ENCODE results near the gene RAB3D. TPM values are rescaled to one million over a fixed set of nuclear protein-coding genes. Genes with fewer than 3 reads are reported as not detected.
"Not testable (repeated sequence)": the region's sequence is repeated elsewhere in the genome, so short reads cannot be mapped to it uniquely, and the experiment has no call there.

Gene RAB3D
- total and polyA plus RNA-seq, 2 donors = 5.1 to 7.8 TPM

GRCh38 chr19:11321191-11322126 lies 18.0 kb downstream of the RAB3D start:
- 76% methylated on average over 14 of the region's 14 CpGs for WGBS
- no peaks in the 10 kb centered on the region for H3K9me3 ChIP-seq (ENCODE audit: control insufficient read depth in 2 of 2, insufficient read depth in 1 of 2, low read length in 1 of 2)
- peaks cover 4 to 5% of the 10 kb centered on the region in 2 donors for H3K36me3 ChIP-seq (ENCODE audit: control insufficient read depth in 2 of 2, insufficient read depth in 2 of 2, low read length in 1 of 2)
- DNase-seq (ENCODE audit: low read depth in 6 of 9, low spot score in 9 of 9) = no peak
- H3K4me3 ChIP-seq (ENCODE audit: low read length in 2 of 2) = no peak overlapping the region
- H3K4me1 ChIP-seq (ENCODE audit: control insufficient read depth in 2 of 2, insufficient read depth in 2 of 2, low read length in 2 of 2) = peaks cover 16 to 52% of the 10 kb centered on the region in 2 donors
- H3K27me3 ChIP-seq (ENCODE audit: control insufficient read depth in 2 of 2, insufficient read depth in 1 of 2, low read length in 1 of 2) = no peaks in the 10 kb centered on the region
- H3K27ac ChIP-seq (ENCODE audit: low read depth in 1 of 2, low read length in 1 of 2) = peak overlapping the region in 1 of 2 donors; percentile 98

DNA sequence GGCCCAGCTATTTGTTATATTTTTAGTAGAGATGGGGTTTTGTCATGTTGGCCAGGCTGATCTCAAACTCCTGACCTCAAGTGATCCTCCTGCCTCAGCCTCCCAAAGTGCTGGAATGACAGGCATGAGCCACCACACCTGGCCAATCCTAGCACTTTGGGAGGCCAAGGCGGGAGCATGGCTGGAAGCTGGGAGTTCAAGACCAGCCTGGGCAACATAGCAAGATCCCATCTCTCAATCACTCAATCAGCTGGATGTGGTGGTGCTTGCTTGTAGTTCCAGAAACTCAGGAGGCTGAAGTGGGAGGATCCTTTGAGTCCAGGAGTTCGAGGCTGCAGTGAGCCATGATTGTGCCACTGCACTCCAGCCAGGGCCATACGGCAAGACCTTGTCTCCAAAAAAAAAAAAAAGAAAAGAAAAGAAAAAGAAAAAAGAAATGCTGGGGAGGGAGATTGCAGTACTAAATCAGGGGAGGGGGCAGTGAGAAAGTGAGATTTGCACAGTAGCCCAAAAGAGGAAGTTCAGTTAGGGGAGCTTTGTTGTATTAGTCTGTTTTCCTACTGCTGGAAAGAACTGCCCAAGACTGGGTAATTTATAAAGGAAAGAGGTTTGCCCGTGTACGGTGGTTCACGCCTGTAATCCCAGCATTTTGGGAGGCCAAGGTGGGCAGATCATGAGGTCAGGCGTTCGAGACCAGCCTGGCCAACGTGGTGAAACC lies 19.0 kb downstream of the RAB3D start:
- H3K9me3 ChIP-seq (ENCODE audit: control insufficient read depth in 2 of 2, insufficient read depth in 1 of 2, low read length in 1 of 2); H3K36me3 ChIP-seq (ENCODE audit: control insufficient read depth in 2 of 2, insufficient read depth in 2 of 2, low read length in 1 of 2); DNase-seq (ENCODE audit: low read depth in 6 of 9, low spot score in 9 of 9); H3K27ac ChIP-seq (ENCODE audit: low read depth in 1 of 2, low read length in 1 of 2); H3K27me3 ChIP-seq (ENCODE audit: control insufficient read depth in 2 of 2, insufficient read depth in 1 of 2, low read length in 1 of 2); H3K4me3 ChIP-seq (ENCODE audit: low read length in 2 of 2): not testable (repeated sequence)
- peaks cover 16 to 47% of the 10 kb centered on the region in 2 donors for H3K4me1 ChIP-seq (ENCODE audit: control insufficient read depth in 2 of 2, insufficient read depth in 2 of 2, low read length in 2 of 2)
- WGBS = 39% methylated on average over 9 of the region's 9 CpGs

DNA sequence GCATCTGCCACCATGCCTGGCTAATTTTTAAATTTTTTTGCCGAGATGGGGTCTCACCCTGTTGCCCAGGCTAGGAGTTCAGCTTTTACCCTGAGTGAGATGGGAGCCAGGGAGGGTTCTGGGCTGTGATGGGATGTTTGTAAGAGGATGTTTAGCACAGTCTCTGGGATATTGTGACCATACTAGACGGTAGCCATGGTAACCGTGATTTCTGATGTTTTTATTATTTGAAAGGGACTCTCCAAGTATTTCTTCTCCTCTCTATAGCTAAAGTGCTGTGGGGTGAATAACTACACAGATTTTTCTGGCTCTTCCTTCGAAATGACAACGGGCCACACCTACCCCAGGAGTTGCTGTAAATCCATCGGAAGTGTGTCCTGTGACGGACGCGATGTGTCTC lies 33.1 kb downstream of the RAB3D start:
- Histone ChIP-seq H3K27me3 (ENCODE audit: control insufficient read depth in 2 of 2, insufficient read depth in 1 of 2, low read length in 1 of 2) (no peaks in the 10 kb centered on the region), H3K36me3 (ENCODE audit: control insufficient read depth in 2 of 2, insufficient read depth in 2 of 2, low read length in 1 of 2) (no peaks in the 10 kb centered on the region), H3K9me3 (ENCODE audit: control insufficient read depth in 2 of 2, insufficient read depth in 1 of 2, low read length in 1 of 2) (no peaks in the 10 kb centered on the region), H3K27ac (ENCODE audit: low read depth in 1 of 2, low read length in 1 of 2) (no peak overlapping the region), H3K4me3 (ENCODE audit: low read length in 2 of 2) (no peak overlapping the region), H3K4me1 (ENCODE audit: control insufficient read depth in 2 of 2, insufficient read depth in 2 of 2, low read length in 2 of 2) (no peaks in the 10 kb centered on the region)
- no peak for DNase-seq (ENCODE audit: low read depth in 6 of 9, low spot score in 9 of 9)
- 93% methylated on average over 9 of the region's 9 CpGs for WGBS

- H3K27me3 ChIP-seq (ENCODE audit: control insufficient read depth in 2 of 2, insufficient read depth in 1 of 2, low read length in 1 of 2) = no peaks in the 10 kb centered on the region
- H3K27ac ChIP-seq (ENCODE audit: low read depth in 1 of 2, low read length in 1 of 2) = no peak overlapping the region
- 97% methylated on average over 5 of the region's 5 CpGs for WGBS
- H3K4me1 ChIP-seq (ENCODE audit: control insufficient read depth in 2 of 2, insufficient read depth in 2 of 2, low read length in 2 of 2) = no peaks in the 10 kb centered on the region
- no peak overlapping the region for H3K4me3 ChIP-seq (ENCODE audit: low read length in 2 of 2)
- no peaks in the 10 kb centered on the region for H3K36me3 ChIP-seq (ENCODE audit: control insufficient read depth in 2 of 2, insufficient read depth in 2 of 2, low read length in 1 of 2)
- no peak for DNase-seq (ENCODE audit: low read depth in 6 of 9, low spot score in 9 of 9)
- no peaks in the 10 kb centered on the region for H3K9me3 ChIP-seq (ENCODE audit: control insufficient read depth in 2 of 2, insufficient read depth in 1 of 2, low read length in 1 of 2)
These were observed 34.5 kb downstream of the RAB3D start for GRCh38 chr19:11304936-11305335.

- no peak for DNase-seq (ENCODE audit: low read depth in 6 of 9, low spot score in 9 of 9)
- no peak overlapping the region for H3K4me3 ChIP-seq (ENCODE audit: low read length in 2 of 2)
- no peaks in the 10 kb centered on the region for H3K4me1 ChIP-seq (ENCODE audit: control insufficient read depth in 2 of 2, insufficient read depth in 2 of 2, low read length in 2 of 2)
- no peak overlapping the region for H3K27ac ChIP-seq (ENCODE audit: low read depth in 1 of 2, low read length in 1 of 2)
- no peaks in the 10 kb centered on the region for H3K9me3 ChIP-seq (ENCODE audit: control insufficient read depth in 2 of 2, insufficient read depth in 1 of 2, low read length in 1 of 2)
- peaks cover 0 to under 1% of the 10 kb centered on the region in 2 donors for H3K27me3 ChIP-seq (ENCODE audit: control insufficient read depth in 2 of 2, insufficient read depth in 1 of 2, low read length in 1 of 2)
- 96% methylated on average over 11 of the region's 11 CpGs for WGBS
- H3K36me3 ChIP-seq (ENCODE audit: control insufficient read depth in 2 of 2, insufficient read depth in 2 of 2, low read length in 1 of 2) = no peaks in the 10 kb centered on the region
These were observed 38.7 kb downstream of the RAB3D start for GRCh38 chr19:11300811-11301120.

GRCh38 chr19:11299946-11300810 lies 39.3 kb downstream of the RAB3D start:
- Histone ChIP-seq H3K27ac (ENCODE audit: low read depth in 1 of 2, low read length in 1 of 2) (no peak overlapping the region), H3K9me3 (ENCODE audit: control insufficient read depth in 2 of 2, insufficient read depth in 1 of 2, low read length in 1 of 2) (no peaks in the 10 kb centered on the region), H3K4me3 (ENCODE audit: low read length in 2 of 2) (no peak overlapping the region), H3K36me3 (ENCODE audit: control insufficient read depth in 2 of 2, insufficient read depth in 2 of 2, low read length in 1 of 2) (no peaks in the 10 kb centered on the region), H3K4me1 (ENCODE audit: control insufficient read depth in 2 of 2, insufficient read depth in 2 of 2, low read length in 2 of 2) (no peaks in the 10 kb centered on the region), H3K27me3 (ENCODE audit: control insufficient read depth in 2 of 2, insufficient read depth in 1 of 2, low read length in 1 of 2) (peaks cover 0 to 3% of the 10 kb centered on the region in 2 donors)
- WGBS = 84% methylated on average over 8 of the region's 8 CpGs
- no peak for DNase-seq (ENCODE audit: low read depth in 6 of 9, low spot score in 9 of 9)

- Histone ChIP-seq H3K9me3 (ENCODE audit: control insufficient read depth in 2 of 2, insufficient read depth in 1 of 2, low read length in 1 of 2) (no peaks in the 10 kb centered on the region), H3K27me3 (ENCODE audit: control insufficient read depth in 2 of 2, insufficient read depth in 1 of 2, low read length in 1 of 2) (peaks cover 0 to 16% of the 10 kb centered on the region in 2 donors), H3K4me1 (ENCODE audit: control insufficient read depth in 2 of 2, insufficient read depth in 2 of 2, low read length in 2 of 2) (peaks cover 4 to 9% of the 10 kb centered on the region in 2 donors), H3K36me3 (ENCODE audit: control insufficient read depth in 2 of 2, insufficient read depth in 2 of 2, low read length in 1 of 2) (no peaks in the 10 kb centered on the region), H3K4me3 (ENCODE audit: low read length in 2 of 2) (no peak overlapping the region), H3K27ac (ENCODE audit: low read depth in 1 of 2, low read length in 1 of 2) (no peak overlapping the region)
- DNase-seq (ENCODE audit: low read depth in 6 of 9, low spot score in 9 of 9) = no peak
- 92% methylated on average over 7 of the region's 7 CpGs for WGBS
These were observed 43.2 kb downstream of the RAB3D start for GRCh38 chr19:11296264-11296663.

DNA sequence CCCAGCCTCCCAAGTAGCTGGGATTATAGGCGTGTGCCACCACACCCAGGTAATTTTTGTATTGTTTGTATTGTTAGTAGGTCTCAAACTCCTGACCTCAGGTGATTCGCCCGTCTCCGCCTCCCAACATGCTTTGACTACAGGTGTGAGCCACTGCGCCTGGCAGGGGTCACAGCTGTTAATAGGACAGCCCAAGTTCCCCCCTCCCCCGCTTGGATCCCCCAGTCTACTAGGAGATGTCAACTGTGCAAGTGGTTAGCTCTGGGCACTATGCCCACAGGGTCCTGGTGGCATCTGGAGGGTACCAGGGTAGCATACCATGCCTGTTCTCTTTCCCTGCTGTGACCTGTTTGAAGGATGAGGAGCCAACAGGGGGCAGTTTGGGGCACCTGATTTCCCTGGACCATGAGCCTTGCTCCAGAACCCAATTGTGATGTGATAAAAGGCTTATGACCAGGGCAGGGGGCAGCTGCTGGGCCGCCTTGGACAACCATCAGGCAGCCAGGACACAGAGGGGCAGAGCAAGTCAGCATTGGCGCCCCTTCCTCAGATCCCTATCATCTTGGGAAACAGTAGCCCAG lies 43.7 kb downstream of the RAB3D start, which contains the start of gene TSPAN16:
Gene TSPAN16, plus strand, starts transcription at position 496 of the 581 bp plus-strand sequence. CDS start 138 bp downstream, outside the sequence.
- DNase-seq (ENCODE audit: low read depth in 6 of 9, low spot score in 9 of 9) = no peak
- Histone ChIP-seq H3K4me1 (ENCODE audit: control insufficient read depth in 2 of 2, insufficient read depth in 2 of 2, low read length in 2 of 2) (peaks cover 4 to 9% of the 10 kb centered on the region in 2 donors), H3K27ac (ENCODE audit: low read depth in 1 of 2, low read length in 1 of 2) (no peak within 1 kb of the TSS)

More for the DNA sequence above, 43.7 kb downstream of the RAB3D start, which contains the start of gene TSPAN16:
- H3K36me3 ChIP-seq (ENCODE audit: control insufficient read depth in 2 of 2, insufficient read depth in 2 of 2, low read length in 1 of 2) = no peaks in the 10 kb centered on the region
- peaks cover 0 to 21% of the 10 kb centered on the region in 2 donors for H3K27me3 ChIP-seq (ENCODE audit: control insufficient read depth in 2 of 2, insufficient read depth in 1 of 2, low read length in 1 of 2)
- no peak within 1 kb of the TSS for H3K4me3 ChIP-seq (ENCODE audit: low read length in 2 of 2)
- WGBS = 99% methylated on average over 8 of the region's 8 CpGs
- no peaks in the 10 kb centered on the region for H3K9me3 ChIP-seq (ENCODE audit: control insufficient read depth in 2 of 2, insufficient read depth in 1 of 2, low read length in 1 of 2)
